Ascending aorta (tissue), 2 donors: ENCODE data around the gene CHKA. TPM values are rescaled to one million over a fixed set of nuclear protein-coding genes. Genes with fewer than 3 reads are reported as not detected.

ENCODE experiments used
- DNase-seq, 2 donors: peaks; one replicate each; pipeline ENCODE4 v3.0.0-alpha.2; 2019; ENCODE audit warnings: low spot score in 2 of 2
- H3K27ac ChIP-seq, 2 donors: fragments of 200-600 bp; sonication (generic); one replicate each; pipeline ENCODE4 v1.5.1; 2016 to 2017; ENCODE audit warnings: mild to moderate bottlenecking in 1 of 2
- H3K27me3 ChIP-seq: fragments of 200-600 bp; sonication (generic); one replicate; pipeline ENCODE4 v1.5.1; 2017
- H3K36me3 ChIP-seq, 2 donors: fragments of 200-600 bp; sonication (generic); one replicate each; pipeline ENCODE4 v1.5.1; 2016
- H3K4me1 ChIP-seq, 2 donors: fragments of 200-600 bp; sonication (generic); one replicate each; pipeline ENCODE4 v1.5.1; 2016 to 2017; ENCODE audit warnings: mild to moderate bottlenecking in 1 of 2
- H3K4me3 ChIP-seq, 2 donors: fragments of 200-600 bp; sonication (generic); one replicate each; pipeline ENCODE4 v1.5.1; 2016 to 2017; ENCODE audit warnings: mild to moderate bottlenecking in 1 of 2
- H3K9me3 ChIP-seq, 2 donors: fragments of 200-600 bp; sonication (generic); one replicate each; pipeline ENCODE4 v1.5.1; 2016
- intact Hi-C: fragments of 100-400 bp; cut with DNase I; formaldehyde crosslinking; loops from one replicate; pipeline ENCODE4 v1.15.1; 2023
- total RNA-seq: library from RNA; depleted of rRNA; stranded (reverse); fragments of >200 nt; gene quantifications from one replicate; pipeline ENCODE4 v1.1.0, GENCODE V29; 2016
- TF ChIP-seq, protein P1 (sequence below), 3 experiments: fragments of 200-600 bp in 2 of 3; fragments of 450-650 bp in 1 of 3; sonication (generic) in 2 of 3; IDR thresholded peaks; one replicate each; pipeline ENCODE4 v1.5.1; 2016 to 2019; ENCODE audit warnings: antibody characterized with exemption in 3 of 3, mild to moderate bottlenecking in 1 of 3, moderate library complexity in 1 of 3

Gene CHKA
- total RNA-seq, 1 donor from 2014 or later: 10.1 TPM

DNA sequence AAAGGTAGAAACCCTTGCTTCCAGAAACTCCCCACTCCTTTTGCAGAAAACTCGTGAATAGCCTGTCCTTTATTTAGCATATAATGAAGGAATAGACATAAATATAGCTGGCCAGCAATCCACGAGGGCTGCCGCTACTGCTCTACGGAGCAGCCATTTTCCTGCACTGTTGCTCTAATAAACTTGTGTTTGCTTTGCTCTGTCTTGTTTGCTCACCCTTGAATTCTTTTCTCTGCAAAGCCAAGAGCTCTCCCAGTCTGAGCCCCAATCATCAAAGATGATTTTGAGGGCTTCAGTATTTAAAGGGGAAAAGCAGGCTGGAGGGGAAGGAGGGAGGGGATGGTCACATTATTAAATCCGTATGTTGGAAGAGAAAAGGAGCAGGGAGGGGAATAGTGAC is 16.6 kb upstream of the CHKA start:
- TF ChIP-seq, protein P1, sequence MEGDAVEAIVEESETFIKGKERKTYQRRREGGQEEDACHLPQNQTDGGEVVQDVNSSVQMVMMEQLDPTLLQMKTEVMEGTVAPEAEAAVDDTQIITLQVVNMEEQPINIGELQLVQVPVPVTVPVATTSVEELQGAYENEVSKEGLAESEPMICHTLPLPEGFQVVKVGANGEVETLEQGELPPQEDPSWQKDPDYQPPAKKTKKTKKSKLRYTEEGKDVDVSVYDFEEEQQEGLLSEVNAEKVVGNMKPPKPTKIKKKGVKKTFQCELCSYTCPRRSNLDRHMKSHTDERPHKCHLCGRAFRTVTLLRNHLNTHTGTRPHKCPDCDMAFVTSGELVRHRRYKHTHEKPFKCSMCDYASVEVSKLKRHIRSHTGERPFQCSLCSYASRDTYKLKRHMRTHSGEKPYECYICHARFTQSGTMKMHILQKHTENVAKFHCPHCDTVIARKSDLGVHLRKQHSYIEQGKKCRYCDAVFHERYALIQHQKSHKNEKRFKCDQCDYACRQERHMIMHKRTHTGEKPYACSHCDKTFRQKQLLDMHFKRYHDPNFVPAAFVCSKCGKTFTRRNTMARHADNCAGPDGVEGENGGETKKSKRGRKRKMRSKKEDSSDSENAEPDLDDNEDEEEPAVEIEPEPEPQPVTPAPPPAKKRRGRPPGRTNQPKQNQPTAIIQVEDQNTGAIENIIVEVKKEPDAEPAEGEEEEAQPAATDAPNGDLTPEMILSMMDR (IDR thresholded peaks at IDR 0.05): no peak
- H3K27ac ChIP-seq: no peak overlapping the region
- no peak overlapping the region for H3K4me3 ChIP-seq

DNA sequence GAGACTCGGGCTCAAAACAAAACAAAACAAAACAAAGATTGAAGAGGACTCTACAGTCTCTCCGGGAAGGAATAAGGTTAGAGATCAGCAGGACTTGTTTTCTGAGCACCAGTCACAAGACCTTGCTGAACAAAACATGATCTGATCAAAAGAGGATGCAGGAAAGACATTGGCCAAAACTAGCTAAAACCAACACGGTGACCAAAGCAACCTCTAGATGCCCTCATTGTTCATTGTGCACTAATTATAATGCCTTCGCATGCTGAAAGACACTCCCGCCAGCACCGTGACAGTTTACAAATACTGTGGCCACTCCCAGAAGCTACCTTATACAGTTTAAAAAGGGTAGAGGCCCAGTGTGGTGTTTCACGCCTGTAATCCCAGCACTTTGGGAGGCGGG is 15.7 kb upstream of the CHKA start:
- intact Hi-C loops: no loop called here
- Histone ChIP-seq H3K4me1 (no peaks in the 10 kb centered on the region), H3K27ac (no peak overlapping the region), H3K36me3 (no peaks in the 10 kb centered on the region), H3K27me3 (no peaks in the 10 kb centered on the region), H3K4me3 (no peak overlapping the region), H3K9me3 (no peaks in the 10 kb centered on the region)
- TF ChIP-seq, protein P1 (IDR thresholded peaks at IDR 0.05): no peak
- DNase-seq: no peak

More for the DNA sequence above, 16.6 kb upstream of the CHKA start:
- Histone ChIP-seq H3K27me3 (no peaks in the 10 kb centered on the region), H3K4me1 (no peaks in the 10 kb centered on the region), H3K36me3 (no peaks in the 10 kb centered on the region), H3K9me3 (no peaks in the 10 kb centered on the region)
- intact Hi-C loops: no loop called here
- no peak for DNase-seq

DNA sequence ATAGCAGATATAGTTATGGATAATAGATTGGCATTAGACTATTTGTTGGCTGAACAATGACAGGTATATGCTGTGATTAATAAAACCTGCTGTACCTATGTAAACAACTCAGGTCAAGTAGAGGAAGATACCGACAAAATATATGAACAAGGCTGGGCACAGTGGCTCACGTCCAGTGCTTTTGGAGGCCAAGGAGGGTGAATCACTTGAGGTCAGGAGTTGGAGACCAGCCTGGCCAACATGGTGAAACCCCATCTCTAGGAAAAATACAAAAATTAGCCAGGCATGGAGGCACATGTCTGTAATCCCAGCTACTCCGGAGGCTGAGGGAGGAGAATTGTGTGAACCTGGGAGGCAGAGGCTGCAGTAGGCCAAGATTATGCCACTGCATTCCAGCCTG is 14.0 kb upstream of the CHKA start:
- TF ChIP-seq, protein P1 (IDR thresholded peaks at IDR 0.05): no peak
- H3K27ac ChIP-seq: no peak overlapping the region
- no peaks in the 10 kb centered on the region for H3K4me1 ChIP-seq
- H3K9me3 ChIP-seq: no peaks in the 10 kb centered on the region
- H3K36me3 ChIP-seq: no peaks in the 10 kb centered on the region
- intact Hi-C loops: no loop called here
- no peak for DNase-seq
- no peak overlapping the region for H3K4me3 ChIP-seq
- no peaks in the 10 kb centered on the region for H3K27me3 ChIP-seq

DNA sequence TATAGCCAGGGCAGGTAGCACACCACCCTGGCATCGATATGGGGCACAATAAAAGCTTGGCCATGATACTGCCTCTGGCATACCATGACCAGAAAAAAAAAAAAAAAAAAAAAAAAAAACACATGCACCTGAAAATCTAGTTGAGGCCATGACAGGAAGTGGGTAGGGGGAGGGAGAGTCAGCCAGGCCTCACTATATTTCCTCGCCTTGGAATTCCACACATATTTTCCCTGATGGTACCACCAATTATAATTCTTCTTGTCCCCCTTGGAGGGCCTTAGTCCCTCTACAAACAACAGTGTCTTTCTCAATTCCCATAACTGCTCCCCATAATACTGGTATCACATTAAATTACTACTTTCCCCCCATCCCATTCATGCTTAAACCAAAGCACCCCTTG is 12.6 kb upstream of the CHKA start:
- Histone ChIP-seq H3K9me3 (no peaks in the 10 kb centered on the region), H3K4me3 (no peak overlapping the region), H3K36me3 (no peaks in the 10 kb centered on the region), H3K27ac (no peak overlapping the region), H3K27me3 (no peaks in the 10 kb centered on the region), H3K4me1 (peaks cover 2 to 3% of the 10 kb centered on the region in 2 donors)
- TF ChIP-seq, protein P1 (IDR thresholded peaks at IDR 0.05): no peak
- no peak for DNase-seq
- intact Hi-C loops: no loop called here

DNA sequence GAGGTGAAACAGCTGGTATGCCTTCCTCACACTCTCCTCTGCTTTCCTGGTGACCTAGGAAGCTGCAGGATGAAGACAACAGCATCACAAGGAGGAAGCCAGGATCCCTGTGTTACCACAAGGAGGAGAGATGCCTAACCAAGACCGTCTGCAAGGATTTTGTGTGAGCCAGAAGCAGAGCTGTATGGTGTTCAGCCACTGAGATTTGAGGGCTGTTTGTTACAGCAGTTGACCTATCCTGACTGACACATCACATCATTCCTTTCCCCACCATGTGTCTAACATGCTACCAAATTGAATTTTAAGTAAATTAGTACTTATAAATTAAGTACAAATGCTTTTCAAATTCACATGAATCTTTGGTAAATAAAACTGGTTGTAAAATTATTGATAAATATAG is 8.9 kb upstream of the CHKA start:
- H3K36me3 ChIP-seq: no peaks in the 10 kb centered on the region
- no peak for DNase-seq
- peaks cover 6 to 7% of the 10 kb centered on the region in 2 donors for H3K4me1 ChIP-seq
- H3K9me3 ChIP-seq: no peaks in the 10 kb centered on the region
- TF ChIP-seq, protein P1 (IDR thresholded peaks at IDR 0.05): no peak
- H3K27ac ChIP-seq: no peak overlapping the region
- no peaks in the 10 kb centered on the region for H3K27me3 ChIP-seq
- H3K4me3 ChIP-seq: no peak overlapping the region
- intact Hi-C loops: no loop called here

DNA sequence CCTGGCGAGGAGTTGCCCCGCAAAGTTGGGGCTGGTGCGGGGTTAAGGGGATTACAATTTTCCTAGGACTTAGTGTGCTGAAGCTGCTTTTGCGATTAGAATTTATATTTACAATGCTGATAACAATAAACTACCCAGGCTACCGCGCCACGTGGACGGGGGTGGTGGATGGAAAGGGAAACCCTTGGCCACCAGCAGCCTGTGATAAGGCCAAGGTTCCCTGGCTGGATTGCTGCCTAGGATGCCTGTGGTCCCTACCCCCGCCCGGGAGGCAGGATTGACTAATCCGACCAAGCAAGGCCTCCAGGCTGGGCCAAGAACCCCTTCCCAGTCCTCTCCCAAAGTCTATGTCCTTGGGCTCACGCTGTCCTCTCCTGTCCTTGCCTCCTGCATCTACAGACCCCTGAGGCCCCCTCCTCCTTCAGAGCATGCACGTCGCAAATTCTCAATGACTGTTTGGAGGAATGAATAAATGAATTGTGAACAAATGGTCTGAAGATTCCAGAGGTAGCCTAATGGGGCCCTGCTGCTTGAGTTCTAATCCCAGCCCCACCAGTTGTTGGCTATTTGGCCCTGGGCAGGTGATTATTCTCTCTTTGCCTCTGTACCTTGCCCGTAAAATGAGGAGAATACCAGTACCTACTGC is 7.6 kb upstream of the CHKA start:
- peak overlapping the region; percentile 66 to 70 for H3K27ac ChIP-seq
- intact Hi-C loops: no loop called here
- H3K36me3 ChIP-seq: no peaks in the 10 kb centered on the region
- peak overlapping the region; percentile 61 to 63 for H3K4me3 ChIP-seq
- peaks cover 6 to 7% of the 10 kb centered on the region in 2 donors for H3K4me1 ChIP-seq
- TF ChIP-seq, protein P1 (IDR thresholded peaks at IDR 0.05): no peak
- H3K27me3 ChIP-seq: no peaks in the 10 kb centered on the region
- peak in 1 of 2 donors; percentile 75 for DNase-seq
- no peaks in the 10 kb centered on the region for H3K9me3 ChIP-seq
